Motor neuron (in vitro differentiated cells): Measurements from ENCODE around the gene PACS1. TPM values are rescaled to one million over a fixed set of nuclear protein-coding genes. Genes with fewer than 3 reads are reported as not detected.
A peak's percentile ranks its signal among the peaks of the same experiment; 100 is the strongest.

Experiments
- ATAC-seq, 8 experiments: fragments of 200-7000 bp; cut with Tn5 transposase; replicated peaks in 6 of 8; 2 replicates each; pipeline ENCODE4 v1.8.0; 2021; ENCODE audit warnings: mild to moderate bottlenecking in 8 of 8, moderate library complexity in 8 of 8
- H3K27ac ChIP-seq, 2 donors: fragments of 250-450 bp; sonication (Bioruptor Pico); 2 replicates each; pipeline ENCODE4 v1.9.0; 2021; ENCODE audit warnings: antibody characterized with exemption in 2 of 2, mild to moderate bottlenecking in 2 of 2, moderate library complexity in 1 of 2
- H3K4me1 ChIP-seq, 2 donors: fragments of 250-450 bp; sonication (Bioruptor Pico); replicated peaks in 1 of 2; 2 replicates each; pipeline ENCODE4 v1.6.1; 2021; ENCODE audit warnings: antibody characterized with exemption in 2 of 2, mild to moderate bottlenecking in 2 of 2, moderate library complexity in 1 of 2
- H3K4me3 ChIP-seq, 5 donors: fragments of 250-450 bp; sonication (Bioruptor Pico); 2 replicates each; pipeline ENCODE4 v1.9.0; 2021; ENCODE audit warnings: antibody characterized with exemption in 5 of 5, mild to moderate bottlenecking in 5 of 5, moderate library complexity in 4 of 5
- WGBS, 10 experiments: fragments of 450-650 bp; shearing (Covaris generic); methylation state at CpG; one replicate each; pipeline ENCODE4 v1.0.0; 2022; 5-methylcytosine and 5-hydroxymethylcytosine counted together
- in situ Hi-C, 9 experiments: fragments of 400-800 bp; cut with MboI; loops; one replicate each; pipeline ENCODE4 v1.15.0; 2021; ENCODE audit warnings: low sequenced_read_pairs in 9 of 9, low pct_unique_long_range_greater_than_20kb in 2 of 9; ENCODE audit not compliant: unreplicated experiment in 9 of 9
- total RNA-seq, 8 experiments: library from RNA; unstranded; fragments of 300-600 nt; gene quantifications; 2 replicates each; pipeline versions ENCODE4 v1.2.3 to v1.2.4, GENCODE V29; 2022

PACS1 gene
- total RNA-seq, 8 experiments from 2014 or later = 10.6 to 38.2 (median 21.7) TPM

DNA sequence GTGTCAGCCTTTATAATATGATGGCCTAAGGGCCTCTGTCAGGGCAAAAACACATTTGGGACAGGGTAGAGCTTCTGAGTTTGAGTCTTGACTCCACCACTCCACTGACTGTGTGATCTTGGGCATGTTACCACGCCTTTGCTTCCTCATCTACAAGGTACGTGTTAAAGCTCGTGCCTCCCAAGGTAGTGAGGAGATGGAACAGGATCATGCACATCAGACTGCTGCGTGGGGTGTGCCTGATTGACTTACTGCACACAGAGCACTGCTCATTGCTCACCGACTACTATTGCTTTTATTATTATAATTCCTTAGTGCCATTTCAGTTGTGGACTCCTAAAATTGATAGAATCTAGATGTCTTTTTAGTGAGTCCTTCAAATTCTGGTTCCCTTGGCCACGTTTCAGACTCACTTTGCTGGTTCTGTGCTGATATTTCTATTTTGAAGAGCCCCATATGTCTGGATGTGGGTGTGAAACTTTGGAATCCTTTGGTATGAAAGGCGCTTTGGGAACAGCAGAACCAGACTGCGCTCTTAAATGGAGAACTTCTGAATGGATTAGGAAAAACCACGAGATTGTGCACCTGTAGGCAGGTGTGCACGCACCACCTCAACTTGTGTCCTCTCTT is 154.3 kb downstream of the PACS1 start:
- Histone ChIP-seq H3K27ac (no peak overlapping the region), H3K4me1 (peaks cover 3 to 6% of the 10 kb centered on the region in 2 donors), H3K4me3 (no peak overlapping the region)
- 60 to 100% (median 85%) methylated on average over 1 to 9 of the region's 10 CpGs; no CpG with 5 or more reads in 1 of the 10 experiments for WGBS, 10 experiments
- ATAC-seq = no peak
- in situ Hi-C loops = loop anchor here in 1 of 9 experiments (25.0 kb wide), 1 partner anchor 113 kb away; the partner anchor contains the start of genes B4GAT1, BRMS1 and RIN1

DNA sequence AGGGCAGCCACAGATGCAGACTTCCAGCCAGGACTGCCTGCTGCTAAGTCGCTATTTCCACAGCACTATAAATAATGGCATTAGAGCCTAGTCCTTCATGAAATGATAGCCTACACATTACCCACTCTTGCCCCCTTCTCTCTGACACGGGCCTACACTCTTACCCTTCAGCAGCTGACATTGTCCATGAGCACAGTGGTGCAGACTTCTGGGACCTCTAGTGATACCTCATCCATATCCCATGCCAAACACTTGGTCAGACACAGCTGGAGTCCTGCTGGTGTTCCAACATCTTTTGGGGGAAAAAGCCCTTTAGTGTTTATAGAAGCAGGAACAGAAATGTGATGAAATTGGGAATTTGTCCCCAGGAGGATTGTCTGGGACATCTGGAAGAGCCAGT is 155.0 kb downstream of the PACS1 start:
- no peak for ATAC-seq
- in situ Hi-C loops = no loop called here
- 60 to 100% (median 73%) methylated on average over 1 of the region's 2 CpGs; no CpG with 5 or more reads in 6 of the 10 experiments for WGBS, 10 experiments
- no peak overlapping the region for H3K4me3 ChIP-seq
- H3K4me1 ChIP-seq = peaks cover 3 to 6% of the 10 kb centered on the region in 2 donors
- H3K27ac ChIP-seq = no peak overlapping the region

DNA sequence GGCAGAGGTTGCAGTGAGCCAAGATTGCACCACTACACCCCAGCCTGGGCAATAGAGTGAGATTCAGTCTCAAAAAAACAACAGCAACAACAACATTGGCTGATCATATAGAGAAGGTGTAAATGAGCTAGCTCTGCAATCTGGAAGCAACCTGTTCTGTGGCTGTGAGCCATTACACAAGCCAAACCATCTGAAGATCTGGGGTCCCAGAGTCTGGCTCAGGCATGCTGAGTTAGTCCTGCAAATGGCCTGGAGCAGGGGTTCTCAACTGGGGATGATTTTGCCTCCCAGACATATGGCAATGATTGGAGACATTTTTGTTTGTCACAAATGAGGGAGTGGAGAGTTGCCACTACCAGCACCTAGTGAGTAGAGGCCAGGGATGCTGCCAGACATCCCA is 156.0 kb downstream of the PACS1 start:
- no peak for ATAC-seq
- in situ Hi-C loops = no loop called here
- Histone ChIP-seq H3K4me1 (peaks cover 3 to 6% of the 10 kb centered on the region in 2 donors), H3K27ac (no peak overlapping the region), H3K4me3 (no peak overlapping the region)

DNA sequence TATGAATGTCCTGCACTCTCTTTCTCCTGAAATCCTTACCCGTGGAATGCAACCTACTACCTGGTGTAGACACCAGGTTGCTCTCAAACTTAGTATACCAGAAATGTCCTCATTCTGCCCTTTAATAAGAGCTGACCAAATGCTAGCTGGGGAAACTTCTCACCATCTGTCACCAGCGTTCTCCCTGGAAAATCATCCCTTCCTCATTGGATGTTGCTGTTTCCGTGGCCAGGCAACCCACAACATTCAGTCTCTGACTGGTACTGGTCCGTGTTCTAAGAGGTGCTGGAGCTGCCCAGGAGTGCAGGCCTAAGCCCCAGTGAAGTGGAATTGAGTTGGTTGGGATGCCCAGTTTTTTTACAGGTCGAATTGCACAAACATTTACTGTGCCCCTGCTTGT is 157.6 kb downstream of the PACS1 start:
- Histone ChIP-seq H3K4me3 (no peak overlapping the region), H3K27ac (no peak overlapping the region), H3K4me1 (peaks cover 3% of the 10 kb centered on the region in 2 donors)
- ATAC-seq = no peak
- in situ Hi-C loops = no loop called here
- 33 to 100% (median 89%) methylated on average over 1 to 5 of the region's 5 CpGs; no CpG with 5 or more reads in 2 of the 10 experiments for WGBS, 10 experiments

DNA sequence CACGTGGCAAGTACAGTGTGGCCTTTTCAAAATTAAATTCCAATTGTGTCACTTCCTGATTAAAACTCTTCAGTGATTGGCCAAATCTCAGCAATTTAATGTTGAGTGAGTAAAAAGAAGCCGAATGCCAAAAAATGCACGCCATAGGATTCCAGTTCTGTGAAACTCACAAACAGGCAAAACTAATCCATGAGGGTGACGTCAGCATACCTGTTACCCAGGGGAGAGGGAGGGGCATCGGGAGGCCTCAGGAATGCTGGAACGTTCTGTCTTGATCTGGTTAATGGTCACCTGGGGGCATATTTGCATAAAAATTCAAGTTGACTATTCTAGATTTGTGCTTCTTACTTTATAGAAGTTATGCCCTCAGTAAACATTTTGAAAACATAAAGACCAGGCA is 158.4 kb downstream of the PACS1 start:
- in situ Hi-C loops = no loop called here
- WGBS, 10 experiments = 74 to 100% (median 93%) methylated on average over 1 to 6 of the region's 6 CpGs
- no peak overlapping the region for H3K4me3 ChIP-seq
- peak in 1 of 8 experiments; percentile 22 for ATAC-seq
- no peak overlapping the region for H3K27ac ChIP-seq
- no peaks in the 10 kb centered on the region for H3K4me1 ChIP-seq

DNA sequence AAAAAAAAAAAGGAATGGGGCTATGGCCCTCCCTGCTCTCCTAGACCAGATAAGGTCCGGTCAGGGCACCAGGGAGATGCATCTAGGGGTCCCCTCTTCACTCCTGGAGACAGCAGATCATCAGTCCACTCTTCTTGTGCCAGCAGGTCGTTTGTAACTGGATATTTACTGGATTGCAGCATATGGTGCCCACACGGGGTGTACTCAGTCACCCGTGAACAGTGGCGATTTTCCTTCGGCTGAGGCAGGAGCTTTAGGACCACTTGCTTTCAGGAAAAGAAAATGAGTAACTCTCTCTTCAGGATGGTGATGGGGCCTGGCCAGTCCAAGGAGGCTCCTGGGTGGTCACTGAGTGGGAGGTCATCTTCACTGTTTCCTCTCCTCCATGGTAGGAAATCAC is 160.1 kb downstream of the PACS1 start:
- 56 to 100% (median 84%) methylated on average over 1 to 5 of the region's 6 CpGs for WGBS, 10 experiments
- in situ Hi-C loops = no loop called here
- Histone ChIP-seq H3K27ac (no peak overlapping the region), H3K4me1 (no peaks in the 10 kb centered on the region), H3K4me3 (no peak overlapping the region)
- no peak for ATAC-seq

DNA sequence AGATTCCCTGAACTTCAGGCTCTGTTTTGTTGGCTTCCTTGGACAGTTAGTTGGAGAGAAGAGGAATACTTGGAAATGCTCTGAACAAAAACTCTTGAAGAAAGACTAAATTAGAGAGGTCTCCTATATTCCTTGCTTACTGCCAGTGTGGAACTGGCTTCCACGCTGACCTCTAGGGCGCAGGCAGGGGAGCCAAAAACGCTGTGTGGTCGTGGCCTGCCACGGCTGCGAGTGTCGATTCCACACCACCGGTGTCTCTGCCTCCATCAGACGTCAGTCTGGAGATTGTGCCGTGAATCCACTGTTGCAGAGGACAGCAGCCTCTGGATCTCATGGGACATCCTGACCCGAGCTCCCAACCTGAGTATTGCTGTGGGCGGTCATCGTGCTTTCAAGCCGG is 160.9 kb downstream of the PACS1 start:
- H3K4me3 ChIP-seq = no peak overlapping the region
- no peak overlapping the region for H3K27ac ChIP-seq
- 79 to 98% methylated on average over 2 to 10 of the region's 14 CpGs; no CpG with 5 or more reads in 8 of the 10 experiments for WGBS, 10 experiments
- ATAC-seq = no peak
- in situ Hi-C loops = no loop called here
- H3K4me1 ChIP-seq = no peaks in the 10 kb centered on the region

DNA sequence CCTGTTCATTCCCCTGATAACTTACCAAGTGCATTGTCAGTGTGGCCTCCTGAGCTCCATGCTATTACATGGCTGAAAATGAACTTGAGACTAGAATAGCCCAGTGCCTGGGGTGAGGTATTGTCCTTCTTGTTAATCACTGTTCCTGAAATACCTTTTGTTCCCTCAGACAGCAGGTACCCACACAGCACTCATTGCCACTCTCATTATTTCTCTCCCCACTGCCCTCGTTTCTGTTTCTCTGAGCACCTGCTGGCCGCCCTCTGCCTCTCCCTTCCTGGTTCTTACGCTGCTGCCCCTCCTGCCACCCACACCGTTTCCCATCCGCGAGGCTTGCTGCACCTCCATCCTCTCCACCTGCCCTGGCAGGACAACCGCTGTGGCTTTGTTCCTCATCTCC is 161.5 kb downstream of the PACS1 start:
- no peak overlapping the region for H3K4me3 ChIP-seq
- H3K27ac ChIP-seq = no peak overlapping the region
- ATAC-seq = no peak
- H3K4me1 ChIP-seq = no peaks in the 10 kb centered on the region
- WGBS, 10 experiments = 70 to 100% (median 78%) methylated on average over 1 to 5 of the region's 7 CpGs; no CpG with 5 or more reads in 5 of the 10 experiments
- in situ Hi-C loops = no loop called here

DNA sequence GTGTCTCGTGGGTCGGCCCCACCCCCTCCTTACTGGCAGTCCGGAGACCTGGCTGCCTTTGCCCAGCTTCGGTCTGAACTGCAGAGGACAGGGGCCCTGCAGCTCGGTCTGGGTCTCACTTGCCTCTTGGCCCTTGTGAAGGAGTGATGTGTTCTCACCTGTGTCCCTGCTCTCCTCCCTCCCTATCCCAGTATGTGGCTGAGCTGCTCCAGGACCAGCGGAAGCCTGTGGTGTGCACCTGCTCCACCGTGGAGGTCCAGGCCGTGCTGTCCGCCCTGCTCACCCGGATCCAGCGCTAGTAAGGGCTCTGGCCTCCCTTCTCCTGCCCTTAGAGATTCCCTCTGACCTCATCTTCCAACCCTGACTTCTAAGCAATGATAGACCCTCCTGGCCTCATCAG is 162.7 kb downstream of the PACS1 start:
- in situ Hi-C loops = no loop called here
- Histone ChIP-seq H3K27ac (no peak overlapping the region), H3K4me1 (no peaks in the 10 kb centered on the region), H3K4me3 (no peak overlapping the region)
- 71 to 88% methylated on average over 3 to 7 of the region's 11 CpGs; no CpG with 5 or more reads in 8 of the 10 experiments for WGBS, 10 experiments
- ATAC-seq = no peak

DNA sequence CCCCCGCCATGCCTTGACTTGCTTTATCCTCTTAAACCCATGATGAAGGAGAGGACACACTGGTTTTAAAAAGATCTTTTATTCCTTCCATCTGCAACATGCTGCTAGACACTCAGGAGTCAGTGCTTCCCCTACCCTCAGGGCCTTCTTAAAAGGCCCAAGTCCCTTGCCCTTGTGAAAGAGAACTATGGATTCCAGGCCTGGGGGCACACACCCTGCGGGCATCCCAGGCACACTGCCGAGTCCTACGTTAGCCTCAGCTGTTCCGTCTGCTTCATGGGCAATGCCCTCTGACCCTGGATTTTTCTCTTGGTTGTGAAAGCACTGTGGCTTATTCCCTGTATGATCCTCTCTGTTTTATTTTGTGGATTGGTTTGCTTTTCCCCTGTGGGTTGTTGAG is 163.2 kb downstream of the PACS1 start:
- Histone ChIP-seq H3K4me3 (no peak overlapping the region), H3K27ac (no peak overlapping the region), H3K4me1 (no peaks in the 10 kb centered on the region)
- in situ Hi-C loops = no loop called here
- no peak for ATAC-seq
- 80 to 100% (median 95%) methylated on average over 1 to 2 of the region's 5 CpGs; no CpG with 5 or more reads in 6 of the 10 experiments for WGBS, 10 experiments

DNA sequence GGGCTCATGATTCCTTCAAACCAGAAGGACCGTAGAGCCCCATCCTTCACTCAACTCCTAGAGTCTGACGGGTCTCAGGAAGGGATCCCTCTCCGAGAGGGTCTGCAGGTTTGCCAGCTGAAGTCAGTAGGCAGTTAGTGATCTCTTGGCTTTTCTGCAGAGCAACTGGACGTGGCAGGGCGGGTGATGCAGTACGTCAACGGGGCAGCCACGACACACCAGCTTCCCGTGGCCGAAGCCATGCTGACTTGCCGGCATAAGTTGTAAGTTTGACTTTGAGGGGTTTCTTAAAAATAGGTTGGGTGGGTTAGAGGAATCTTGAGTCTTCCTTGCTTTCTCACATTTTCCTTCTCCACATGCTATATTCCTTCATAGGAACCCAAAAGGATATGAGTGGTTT is 165.1 kb downstream of the PACS1 start:
- in situ Hi-C loops = no loop called here
- Histone ChIP-seq H3K27ac (no peak overlapping the region), H3K4me3 (no peak overlapping the region), H3K4me1 (no peaks in the 10 kb centered on the region)
- 83 to 100% (median 89%) methylated on average over 1 to 10 of the region's 11 CpGs; no CpG with 5 or more reads in 3 of the 10 experiments for WGBS, 10 experiments
- no peak for ATAC-seq

DNA sequence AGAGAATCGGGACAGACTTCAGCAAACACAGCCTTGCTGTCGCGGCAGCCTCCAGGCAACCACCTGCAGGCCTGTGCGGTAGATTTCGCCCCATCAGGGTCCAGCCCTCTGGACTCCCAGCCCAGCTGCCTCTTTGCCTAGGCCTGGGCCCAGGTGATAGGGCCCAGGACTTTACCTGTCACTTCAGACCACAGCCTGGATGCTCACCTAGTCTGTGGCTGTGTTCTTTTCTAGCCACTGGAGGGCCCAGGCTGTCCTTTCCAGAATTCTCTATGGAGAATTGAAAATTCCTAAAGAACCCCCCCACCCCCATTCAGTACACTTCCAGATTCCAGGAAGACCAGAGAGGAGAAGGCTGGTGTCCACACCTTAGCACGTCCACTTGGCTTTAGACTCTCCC is 167.8 kb downstream of the PACS1 start:
- H3K27ac ChIP-seq = no peak overlapping the region
- H3K4me1 ChIP-seq = no peaks in the 10 kb centered on the region
- WGBS, 10 experiments = 91 to 100% methylated on average over 1 to 4 of the region's 6 CpGs; no CpG with 5 or more reads in 8 of the 10 experiments
- H3K4me3 ChIP-seq = no peak overlapping the region
- in situ Hi-C loops = no loop called here
- no peak for ATAC-seq

DNA sequence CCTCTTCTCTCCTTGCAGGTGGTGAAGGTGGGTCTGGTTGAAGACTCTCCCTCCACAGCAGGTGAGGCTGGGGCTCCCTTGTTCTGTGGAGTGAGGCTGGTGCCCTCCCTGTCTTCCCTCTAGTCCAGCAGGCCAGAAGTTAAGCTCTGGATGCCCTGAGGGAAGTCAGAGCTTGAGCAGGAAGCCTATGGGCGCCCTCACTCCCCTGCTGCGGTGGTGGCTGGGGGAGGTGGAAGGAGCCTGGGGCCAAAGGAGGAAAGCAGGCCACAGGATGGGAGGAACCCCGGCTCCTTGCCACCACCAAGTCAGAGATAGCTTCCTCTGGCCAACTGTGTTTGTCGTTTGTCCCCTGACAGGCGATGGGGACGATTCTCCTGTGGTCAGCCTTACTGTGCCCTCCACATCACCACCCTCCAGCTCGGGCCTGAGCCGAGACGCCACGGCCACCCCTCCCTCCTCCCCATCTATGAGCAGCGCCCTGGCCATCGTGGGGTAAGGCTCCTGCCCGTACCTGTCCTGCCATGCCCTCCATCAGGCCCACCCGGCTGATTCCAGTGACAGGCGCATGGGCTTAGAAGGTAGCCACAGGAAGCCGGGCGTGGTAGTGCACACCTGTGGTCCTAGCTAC is 168.8 kb downstream of the PACS1 start:
- in situ Hi-C loops = no loop called here
- Histone ChIP-seq H3K4me3 (no peak overlapping the region), H3K27ac (no peak overlapping the region), H3K4me1 (peaks cover 4% of the 10 kb centered on the region in 2 donors)
- no peak for ATAC-seq
- 91 to 100% (median 93%) methylated on average over 1 to 6 of the region's 17 CpGs; no CpG with 5 or more reads in 7 of the 10 experiments for WGBS, 10 experiments

DNA sequence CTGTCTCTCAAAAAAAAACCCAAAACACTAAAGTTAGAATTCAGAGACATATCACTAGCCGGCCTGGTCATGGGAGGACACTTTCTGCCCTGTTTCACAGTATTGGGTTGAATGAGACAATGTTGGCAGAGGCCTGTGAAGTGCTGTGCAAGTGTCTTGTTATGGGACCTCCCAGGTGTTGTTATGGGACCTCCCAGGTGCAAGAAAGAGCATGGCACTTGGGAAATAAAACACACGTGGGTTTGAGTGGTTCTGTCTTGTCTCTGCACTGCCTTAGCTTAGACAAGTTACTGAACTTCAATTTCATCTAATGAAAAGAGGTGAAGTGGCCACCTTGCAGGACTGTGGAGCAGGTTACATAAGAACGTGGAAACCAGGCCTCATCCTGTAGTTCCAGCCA is 169.4 kb downstream of the PACS1 start:
- Histone ChIP-seq H3K4me3 (no peak overlapping the region), H3K27ac (no peak overlapping the region), H3K4me1 (peaks cover 4% of the 10 kb centered on the region in 2 donors)
- 0 to 100% (median 85%) methylated on average over 1 to 3 of the region's 3 CpGs; no CpG with 5 or more reads in 2 of the 10 experiments for WGBS, 10 experiments
- ATAC-seq = no peak
- in situ Hi-C loops = no loop called here
